Measurements from ENCODE around the gene RIIAD1.
"Not testable (repeated sequence)": the region's sequence is repeated elsewhere in the genome, so short reads cannot be mapped to it uniquely, and the experiment has no call there.

RIIAD1 gene

GRCh38 chr1:151711044-151711800 lies 10.1 kb upstream of the RIIAD1 start:
- DNase-seq: no peak

- DNase-seq: no peak
Observed at GRCh38 chr1:151711951-151712350, 9.4 kb upstream of the RIIAD1 start.

- DNase-seq: no peak
Observed at GRCh38 chr1:151713044-151713443, 8.3 kb upstream of the RIIAD1 start.

GRCh38 chr1:151713874-151714273 lies 7.4 kb upstream of the RIIAD1 start:
- DNase-seq: no peak

- no peak for DNase-seq
Observed at GRCh38 chr1:151714820-151715725, 6.2 kb upstream of the RIIAD1 start.

GRCh38 chr1:151715726-151716404 lies 5.5 kb upstream of the RIIAD1 start:
- no peak for DNase-seq

- DNase-seq: no peak
Observed at GRCh38 chr1:151716405-151716762, 4.9 kb upstream of the RIIAD1 start.

GRCh38 chr1:151716771-151717631 lies 4.3 kb upstream of the RIIAD1 start, which contains the start of gene CELF3:
TSS of gene CELF3 (minus strand) at chr1:151716803. CDS start at chr1:151716020, 783 bp downstream.
- DNase-seq: peak; percentile 30

- no peak for DNase-seq
Observed at GRCh38 chr1:151718011-151718431, 3.3 kb upstream of the RIIAD1 start.

GRCh38 chr1:151718666-151719065 lies 2.7 kb upstream of the RIIAD1 start:
- no peak for DNase-seq

GRCh38 chr1:151720125-151720524 lies 1.2 kb upstream of the RIIAD1 start:
- no peak for DNase-seq

- DNase-seq: no peak
Observed at GRCh38 chr1:151720554-151720953, 768 bp upstream of the RIIAD1 start.

- no peak for DNase-seq
Observed at GRCh38 chr1:151721788-151722510, 627 bp downstream of the RIIAD1 start.

- DNase-seq: no peak
Observed at GRCh38 chr1:151723726-151724370, 2.5 kb downstream of the RIIAD1 start.

- DNase-seq: no peak
Observed at GRCh38 chr1:151728151-151729054, 7.1 kb downstream of the RIIAD1 start.

GRCh38 chr1:151729157-151729965 lies 8.0 kb downstream of the RIIAD1 start:
- DNase-seq: no peak

- DNase-seq: no peak
Observed at GRCh38 chr1:151729966-151730291, 8.6 kb downstream of the RIIAD1 start.

GRCh38 chr1:151733126-151733525 lies 11.8 kb downstream of the RIIAD1 start:
- DNase-seq: no peak

GRCh38 chr1:151733995-151734394 lies 12.7 kb downstream of the RIIAD1 start:
- DNase-seq: not testable (repeated sequence)
